Measurements from ENCODE around the gene DNAJC16. TPM values are rescaled to one million over a fixed set of nuclear protein-coding genes. Genes with fewer than 3 reads are reported as not detected.

The DNAJC16 gene
- total RNA-seq, 4 donors from 2014 or later = 7.8 to 30.3 (median 19.7) TPM

DNA sequence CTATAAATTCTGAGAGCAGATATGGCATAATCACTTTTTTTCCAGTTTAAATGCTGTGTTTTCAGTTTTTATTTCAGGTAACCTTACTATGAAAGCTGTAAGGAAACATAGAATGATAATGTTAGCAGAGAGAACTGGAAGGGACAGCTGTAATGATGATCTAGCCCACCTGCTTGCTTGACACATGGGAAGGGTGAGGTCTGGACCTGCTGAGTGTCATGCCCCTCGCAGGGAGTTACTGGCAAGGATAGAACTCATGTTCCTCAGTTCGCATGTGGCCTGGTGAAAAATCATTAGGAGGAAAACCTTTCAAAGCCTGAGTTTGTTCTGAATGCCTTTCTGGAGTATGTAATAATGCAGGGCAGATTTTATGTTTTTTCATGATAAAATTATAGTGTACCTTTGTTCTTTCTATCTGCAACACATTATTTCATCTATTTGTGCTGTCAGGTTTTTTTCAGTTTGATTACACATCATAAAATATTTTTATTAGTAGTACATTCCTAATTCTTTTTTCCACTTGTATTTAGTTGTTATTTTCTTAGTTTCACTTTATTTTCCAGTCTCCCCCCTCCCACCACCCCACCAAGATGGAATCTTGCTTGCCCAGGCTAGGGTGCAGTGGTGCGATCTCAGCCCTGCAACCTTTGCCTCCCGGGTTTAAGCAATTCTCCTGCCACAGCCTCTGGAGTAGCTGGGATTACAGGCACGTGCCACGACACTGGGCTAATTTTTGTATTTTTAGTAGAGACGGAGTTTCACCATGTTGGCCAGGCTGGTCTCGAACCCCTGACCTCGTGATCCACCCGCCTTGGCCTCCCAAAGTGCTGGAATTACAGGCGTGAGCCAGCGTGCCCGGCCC is 98.6 kb downstream of the DNAJC16 start:
- Histone ChIP-seq H3K4me3 (no peak overlapping the region), H3K27ac (peak overlapping the region in 1 of 4 donors; percentile 26), H3K36me3 (peaks cover 0 to 15% (median 6%) of the 10 kb centered on the region in 4 donors), H3K9me3 (no peaks in the 10 kb centered on the region), H3K4me1 (peaks cover 13 to 52% (median 21%) of the 10 kb centered on the region in 4 donors), H3K27me3 (no peaks in the 10 kb centered on the region)
- in situ Hi-C loops (cut with MboI; ENCODE audit: low pct_ligation_motif_present in 1 of 4, low pct_unique_long_range_greater_than_20kb in 1 of 4, low sequenced_read_pairs in 3 of 4) (no loop called here), intact Hi-C loops (cut with DNase I; ENCODE audit: low total_unique reads) (no loop called here)
- 66 to 76% methylated on average over 10 to 13 of the region's 13 CpGs for WGBS, 2 donors (ENCODE audit: low coverage in 1 of 2)
- TF ChIP-seq EP300 (IDR thresholded peaks at IDR 0.05; ENCODE audit: low read depth) = no peak
- no peak for TF ChIP-seq POLR2A (IDR thresholded peaks at IDR 0.05)
- no peak for TF ChIP-seq POLR2AphosphoS5 (IDR thresholded peaks at IDR 0.05)
- TF ChIP-seq, protein P1, sequence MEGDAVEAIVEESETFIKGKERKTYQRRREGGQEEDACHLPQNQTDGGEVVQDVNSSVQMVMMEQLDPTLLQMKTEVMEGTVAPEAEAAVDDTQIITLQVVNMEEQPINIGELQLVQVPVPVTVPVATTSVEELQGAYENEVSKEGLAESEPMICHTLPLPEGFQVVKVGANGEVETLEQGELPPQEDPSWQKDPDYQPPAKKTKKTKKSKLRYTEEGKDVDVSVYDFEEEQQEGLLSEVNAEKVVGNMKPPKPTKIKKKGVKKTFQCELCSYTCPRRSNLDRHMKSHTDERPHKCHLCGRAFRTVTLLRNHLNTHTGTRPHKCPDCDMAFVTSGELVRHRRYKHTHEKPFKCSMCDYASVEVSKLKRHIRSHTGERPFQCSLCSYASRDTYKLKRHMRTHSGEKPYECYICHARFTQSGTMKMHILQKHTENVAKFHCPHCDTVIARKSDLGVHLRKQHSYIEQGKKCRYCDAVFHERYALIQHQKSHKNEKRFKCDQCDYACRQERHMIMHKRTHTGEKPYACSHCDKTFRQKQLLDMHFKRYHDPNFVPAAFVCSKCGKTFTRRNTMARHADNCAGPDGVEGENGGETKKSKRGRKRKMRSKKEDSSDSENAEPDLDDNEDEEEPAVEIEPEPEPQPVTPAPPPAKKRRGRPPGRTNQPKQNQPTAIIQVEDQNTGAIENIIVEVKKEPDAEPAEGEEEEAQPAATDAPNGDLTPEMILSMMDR (IDR thresholded peaks at IDR 0.05) = no peak
- DNase-seq = no peak

Small RNA genes lying within 50 kb of the gene (small RNA-seq; reads per million reads assigned to genes)
- gene CD24P1 (0 reads per million in 4 donors), gene RNU7-179P (0 reads per million in 4 donors), gene SCARNA21B (0 to 0.28 (median 0.19) reads per million in 4 donors)

Other genes with a start within 250 kb of the DNAJC16 start
- 100 to 1,000 TPM in 3 of 4 donors, 10 to 100 TPM in 1; 88.0 to 188 (median 174) TPM for gene EFHD2, start 117.0 kb upstream of the DNAJC16 start, total RNA-seq
- under 1 TPM in 1 of 4 donors, not detected in 3; 0.64 TPM for gene CTRC, start 88.4 kb upstream of the DNAJC16 start, total RNA-seq
- not detected for gene CELA2A, start 70.1 kb upstream of the DNAJC16 start, total RNA-seq
- gene CELA2B, start 50.7 kb upstream of the DNAJC16 start, total RNA-seq = not detected
- 100 to 1,000 TPM in 1 of 4 donors, 10 to 100 TPM in 3; 19.1 to 151 (median 25.2) TPM for gene CASP9, start 2.6 kb upstream of the DNAJC16 start, total RNA-seq
- gene AGMAT, start 58.2 kb downstream of the DNAJC16 start, total RNA-seq = 10 to 100 TPM in 2 of 4 donors, 1 to 10 TPM in 2; 6.7 to 24.1 (median 13.7) TPM
- gene DDI2, start 90.6 kb downstream of the DNAJC16 start, total RNA-seq = 10 to 100 TPM; 28.1 to 95.4 (median 42.9) TPM
- 10 to 100 TPM; 27.7 to 40.3 (median 33.0) TPM for gene PLEKHM2, start 157.5 kb downstream of the DNAJC16 start, total RNA-seq
- 10 to 100 TPM; 12.9 to 73.3 (median 36.2) TPM for gene SLC25A34, start 209.4 kb downstream of the DNAJC16 start, total RNA-seq
- gene TMEM82, start 215.7 kb downstream of the DNAJC16 start, total RNA-seq = 10 to 100 TPM in 3 of 4 donors, 1 to 10 TPM in 1; 1.8 to 30.3 (median 19.2) TPM
- gene FBLIM1, start 231.9 kb downstream of the DNAJC16 start, total RNA-seq = 100 to 1,000 TPM; 140 to 411 (median 311) TPM